Lower lobe of right lung (tissue), 2 donors: ENCODE data around the gene LYPD5. TPM values are rescaled to one million over a fixed set of nuclear protein-coding genes. Genes with fewer than 3 reads are reported as not detected.

Experiments used
- ATAC-seq, 2 donors: fragments of 200-7000 bp; cut with Tn5 transposase; one replicate each; pipeline ENCODE4 v1.9.1; 2020 to 2022; ENCODE audit warnings: mild to moderate bottlenecking in 2 of 2, moderate library complexity in 2 of 2
- DNase-seq: peaks from one replicate; pipeline ENCODE4 v3.0.0-alpha.2; 2020
- H3K27ac ChIP-seq: fragments of 200-600 bp; one replicate; pipeline ENCODE4 v1.8.0; 2022
- H3K27me3 ChIP-seq: fragments of 200-600 bp; one replicate; pipeline ENCODE4 v1.8.0; 2022; ENCODE audit warnings: low read depth
- H3K36me3 ChIP-seq: fragments of 200-600 bp; one replicate; pipeline ENCODE4 v1.8.0; 2022; ENCODE audit warnings: mild to moderate bottlenecking
- H3K4me1 ChIP-seq: fragments of 200-600 bp; one replicate; pipeline ENCODE4 v1.8.0; 2022
- H3K4me3 ChIP-seq: fragments of 200-600 bp; one replicate; pipeline ENCODE4 v1.8.0; 2022; ENCODE audit warnings: mild to moderate bottlenecking
- H3K9me3 ChIP-seq: fragments of 200-600 bp; one replicate; pipeline ENCODE4 v1.8.0; 2022
- CTCF ChIP-seq: fragments of 200-600 bp; IDR thresholded peaks from one replicate; pipeline ENCODE4 v1.8.0; 2022; ENCODE audit warnings: antibody characterized with exemption, mild to moderate bottlenecking
- intact Hi-C: fragments of 100-400 bp; cut with DNase I; formaldehyde crosslinking; loops from one replicate; pipeline ENCODE4 v1.11.0; 2022
- total RNA-seq: library from RNA; stranded (reverse); fragmentation: NEBNext Ultra II Directional; extraction: Animal tissue kit (Norgen Biotek cat#: 25700); gene quantifications from one replicate; pipeline ENCODE4 v1.2.1, GENCODE V29; 2021
- donor health status: DM: no; HTN: yes; CAD: no; lungs with severe emphysema.

Gene LYPD5
- total RNA-seq, 1 donor from 2014 or later, result 7.5 TPM

GRCh38 chr19:43752287-43752875 is 49.9 kb downstream of the LYPD5 start:
- Histone ChIP-seq H3K9me3 (no peaks in the 10 kb centered on the region), H3K36me3 (peaks cover 42% of the 10 kb centered on the region), H3K27me3 (no peaks in the 10 kb centered on the region), H3K4me3 (no peak overlapping the region), H3K4me1 (peaks cover 44% of the 10 kb centered on the region), H3K27ac (peak overlapping the region; percentile 36)
- DNase-seq (no peak), ATAC-seq (no peak)
- no peak for TF ChIP-seq CTCF
- intact Hi-C loops, result no loop called here

GRCh38 chr19:43751466-43752220 is 50.6 kb downstream of the LYPD5 start:
- TF ChIP-seq CTCF, result no peak
- Histone ChIP-seq H3K27me3 (no peaks in the 10 kb centered on the region), H3K36me3 (peaks cover 49% of the 10 kb centered on the region), H3K4me3 (no peak overlapping the region), H3K4me1 (peaks cover 42% of the 10 kb centered on the region), H3K27ac (no peak overlapping the region), H3K9me3 (no peaks in the 10 kb centered on the region)
- ATAC-seq, result no peak
- intact Hi-C loops, result no loop called here
- DNase-seq, result no peak

GRCh38 chr19:43749898-43750297 is 52.3 kb downstream of the LYPD5 start:
- H3K4me1 ChIP-seq, result peaks cover 40% of the 10 kb centered on the region
- H3K27me3 ChIP-seq, result no peaks in the 10 kb centered on the region
- no peak for TF ChIP-seq CTCF
- no peak for ATAC-seq
- H3K4me3 ChIP-seq, result no peak overlapping the region
- no peak for DNase-seq
- no peaks in the 10 kb centered on the region for H3K9me3 ChIP-seq
- H3K36me3 ChIP-seq, result peaks cover 66% of the 10 kb centered on the region
- intact Hi-C loops, result no loop called here
- H3K27ac ChIP-seq, result no peak overlapping the region

GRCh38 chr19:43749152-43749551 is 53.1 kb downstream of the LYPD5 start:
- Histone ChIP-seq H3K27me3 (no peaks in the 10 kb centered on the region), H3K9me3 (no peaks in the 10 kb centered on the region), H3K4me1 (peaks cover 46% of the 10 kb centered on the region), H3K27ac (no peak overlapping the region), H3K4me3 (no peak overlapping the region), H3K36me3 (peaks cover 74% of the 10 kb centered on the region)
- DNase-seq, result no peak
- no peak for TF ChIP-seq CTCF
- intact Hi-C loops, result no loop called here
- ATAC-seq, result no peak

GRCh38 chr19:43748685-43749084 is 53.6 kb downstream of the LYPD5 start:
- ATAC-seq (no peak), DNase-seq (no peak)
- TF ChIP-seq CTCF, result no peak
- Histone ChIP-seq H3K4me1 (peaks cover 42% of the 10 kb centered on the region), H3K4me3 (no peak overlapping the region), H3K36me3 (peaks cover 77% of the 10 kb centered on the region), H3K27me3 (no peaks in the 10 kb centered on the region), H3K27ac (no peak overlapping the region), H3K9me3 (no peaks in the 10 kb centered on the region)
- intact Hi-C loops, result no loop called here
